Loucy (cell line): ENCODE measurements around the gene WIPF2.
A peak's percentile ranks its signal among the peaks of the same experiment; 100 is the strongest.
"Not testable (repeated sequence)": the region's sequence is repeated elsewhere in the genome, so short reads cannot be mapped to it uniquely, and the experiment has no call there.

ENCODE experiments used
- H2AFZ ChIP-seq: fragments of 200-600 bp; sonication (generic); 2 replicates; pipeline ENCODE4 v1.6.0; 2016; ENCODE audit warnings: antibody characterized with exemption, mild to moderate bottlenecking, low read length, moderate library complexity
- H3F3A ChIP-seq: fragments of 200-600 bp; 2 replicates; pipeline ENCODE4 v1.6.0; 2016; ENCODE audit warnings: antibody characterized with exemption, low read depth, mild to moderate bottlenecking
- H3K27me3 ChIP-seq: fragments of 200-600 bp; sonication (generic); 2 replicates; pipeline ENCODE4 v1.6.1; 2014; ENCODE audit warnings: low read length, mild to moderate bottlenecking; ENCODE audit not compliant: insufficient read depth, poor library complexity, severe bottlenecking
- H3K36me3 ChIP-seq: fragments of 200-600 bp; sonication (generic); 2 replicates; pipeline ENCODE4 v1.6.1; 2016; ENCODE audit warnings: low read length; ENCODE audit not compliant: insufficient read depth
- H3K4me1 ChIP-seq: fragments of 200-600 bp; sonication (generic); 2 replicates; pipeline ENCODE4 v1.5.1; 2014; ENCODE audit warnings: low read length, mild to moderate bottlenecking; ENCODE audit not compliant: insufficient read depth, poor library complexity, severe bottlenecking
- H3K4me2 ChIP-seq: fragments of 200-600 bp; sonication (generic); 2 replicates; pipeline ENCODE4 v1.6.0; 2014; ENCODE audit warnings: antibody characterized with exemption, low read length, low read depth, mild to moderate bottlenecking; ENCODE audit not compliant: poor library complexity, severe bottlenecking
- H3K4me3 ChIP-seq: fragments of 200-600 bp; sonication (generic); 2 replicates; pipeline ENCODE4 v1.5.1; 2014; ENCODE audit warnings: low read length, mild to moderate bottlenecking, mixed read lengths; ENCODE audit not compliant: poor library complexity, severe bottlenecking
- H3K79me2 ChIP-seq: fragments of 200-600 bp; sonication (generic); 2 replicates; pipeline ENCODE4 v1.6.1; 2014; ENCODE audit warnings: low read length; ENCODE audit not compliant: insufficient read depth
- H3K9ac ChIP-seq: fragments of 200-600 bp; sonication (generic); 2 replicates; pipeline ENCODE4 v1.6.0; 2014; ENCODE audit warnings: mild to moderate bottlenecking, low read depth, low read length, moderate library complexity; ENCODE audit not compliant: poor library complexity, severe bottlenecking
- H3K9me2 ChIP-seq: fragments of 200-600 bp; sonication (generic); replicated peaks from 2 replicates; pipeline ENCODE4 v1.6.1; 2016; ENCODE audit warnings: low read depth, low read length, mixed read lengths
- H3K9me3 ChIP-seq: fragments of 200-600 bp; sonication (generic); 2 replicates; pipeline ENCODE4 v1.6.1; 2014; ENCODE audit warnings: mild to moderate bottlenecking, antibody characterized with exemption, low read length, low read depth; ENCODE audit not compliant: insufficient read depth
- H4K20me1 ChIP-seq: fragments of 200-600 bp; sonication (generic); 2 replicates; pipeline ENCODE4 v1.6.0; 2014; ENCODE audit warnings: antibody characterized with exemption, low read length, mild to moderate bottlenecking; ENCODE audit not compliant: insufficient read depth, poor library complexity, severe bottlenecking
- EZH2phosphoT487 ChIP-seq: fragments of 200-600 bp; IDR thresholded peaks from 2 replicates; pipeline ENCODE4 v1.6.1; 2018; ENCODE audit warnings: antibody characterized with exemption, mild to moderate bottlenecking, moderate library complexity, borderline replicate concordance
- TF ChIP-seq, protein P1 (sequence below): fragments of 200-600 bp; sonication (generic); conservative IDR thresholded peaks from 2 replicates; pipeline ENCODE4 v1.5.1; 2014; ENCODE audit warnings: mild to moderate bottlenecking, antibody characterized with exemption, low read length

Gene WIPF2

DNA sequence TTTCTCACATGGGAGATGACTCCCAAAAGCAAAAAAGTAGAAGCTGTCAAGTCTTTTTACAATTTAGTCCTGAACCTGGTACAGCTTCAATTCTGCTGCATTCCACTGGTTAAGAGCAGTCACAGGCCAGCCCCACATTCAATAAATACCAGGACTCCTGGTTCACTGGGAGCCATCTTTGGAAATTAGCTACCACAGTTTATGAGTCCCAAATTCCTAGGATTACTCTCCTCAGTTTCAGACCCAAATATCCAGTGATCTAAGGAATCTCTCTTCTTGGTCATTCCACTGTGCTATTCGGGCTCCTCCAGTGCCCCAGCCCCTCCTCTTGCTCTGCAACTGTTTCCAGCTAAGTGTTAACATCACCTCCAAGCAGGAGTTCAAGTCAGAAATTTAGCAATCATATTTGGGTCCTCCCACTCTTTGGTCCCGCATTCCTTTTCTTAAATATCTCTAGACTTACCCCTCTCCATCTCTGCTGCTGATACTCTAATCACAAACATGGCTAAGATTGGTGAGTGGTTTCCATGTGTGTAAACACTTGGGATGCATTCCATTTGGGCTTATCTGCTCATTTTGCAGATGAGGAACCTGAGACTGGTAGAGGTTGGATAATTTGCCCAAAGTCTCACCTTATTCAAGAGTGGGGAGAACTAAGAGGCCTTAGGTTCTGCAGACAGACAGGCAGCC, 9.6 kb upstream of the WIPF2 start:
- Histone ChIP-seq H3K4me1 (no peaks in the 10 kb centered on the region), H4K20me1 (no peaks in the 10 kb centered on the region), H3K4me3 (no peak overlapping the region), H3F3A (no peaks in the 10 kb centered on the region), H3K27me3 (no peaks in the 10 kb centered on the region), H3K9ac (no peak overlapping the region), H3K9me3 (no peaks in the 10 kb centered on the region), H2AFZ (0 out of 2 replicates have a peak overlapping the region, but pooled peaks have one; percentile 37), H3K79me2 (no peaks in the 10 kb centered on the region), H3K4me2 (no peak overlapping the region), H3K36me3 (no peaks in the 10 kb centered on the region), H3K9me2 (no peaks in the 10 kb centered on the region)
- no peak for TF ChIP-seq EZH2phosphoT487
- TF ChIP-seq, protein P1, sequence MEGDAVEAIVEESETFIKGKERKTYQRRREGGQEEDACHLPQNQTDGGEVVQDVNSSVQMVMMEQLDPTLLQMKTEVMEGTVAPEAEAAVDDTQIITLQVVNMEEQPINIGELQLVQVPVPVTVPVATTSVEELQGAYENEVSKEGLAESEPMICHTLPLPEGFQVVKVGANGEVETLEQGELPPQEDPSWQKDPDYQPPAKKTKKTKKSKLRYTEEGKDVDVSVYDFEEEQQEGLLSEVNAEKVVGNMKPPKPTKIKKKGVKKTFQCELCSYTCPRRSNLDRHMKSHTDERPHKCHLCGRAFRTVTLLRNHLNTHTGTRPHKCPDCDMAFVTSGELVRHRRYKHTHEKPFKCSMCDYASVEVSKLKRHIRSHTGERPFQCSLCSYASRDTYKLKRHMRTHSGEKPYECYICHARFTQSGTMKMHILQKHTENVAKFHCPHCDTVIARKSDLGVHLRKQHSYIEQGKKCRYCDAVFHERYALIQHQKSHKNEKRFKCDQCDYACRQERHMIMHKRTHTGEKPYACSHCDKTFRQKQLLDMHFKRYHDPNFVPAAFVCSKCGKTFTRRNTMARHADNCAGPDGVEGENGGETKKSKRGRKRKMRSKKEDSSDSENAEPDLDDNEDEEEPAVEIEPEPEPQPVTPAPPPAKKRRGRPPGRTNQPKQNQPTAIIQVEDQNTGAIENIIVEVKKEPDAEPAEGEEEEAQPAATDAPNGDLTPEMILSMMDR, result no peak

DNA sequence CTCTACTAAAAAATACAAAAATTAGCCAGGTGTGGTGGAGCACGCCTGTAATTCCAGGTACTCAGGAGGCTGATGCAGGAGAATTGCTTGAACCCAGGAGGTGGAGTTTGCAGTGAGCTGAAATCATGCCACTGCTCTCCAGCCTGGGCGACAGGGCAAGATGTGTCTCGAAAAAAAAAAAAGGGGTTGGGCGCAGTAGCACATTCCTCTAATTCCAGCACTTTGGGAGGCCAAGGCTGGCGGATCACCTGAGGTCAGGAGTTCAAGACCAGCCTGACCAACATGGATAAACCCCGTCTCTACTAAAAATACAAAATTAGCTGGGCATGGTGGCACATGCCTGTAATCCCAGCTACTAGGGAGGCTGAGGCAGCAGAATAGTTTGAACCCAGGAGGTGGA, 5.2 kb upstream of the WIPF2 start:
- H3K4me2 ChIP-seq, H3K27me3 ChIP-seq, H3K79me2 ChIP-seq, H2AFZ ChIP-seq, H3K4me1 ChIP-seq, H3K36me3 ChIP-seq, H3K9me3 ChIP-seq, H3K9ac ChIP-seq, H3F3A ChIP-seq, H3K4me3 ChIP-seq, H4K20me1 ChIP-seq, H3K9me2 ChIP-seq: not testable (repeated sequence)

DNA sequence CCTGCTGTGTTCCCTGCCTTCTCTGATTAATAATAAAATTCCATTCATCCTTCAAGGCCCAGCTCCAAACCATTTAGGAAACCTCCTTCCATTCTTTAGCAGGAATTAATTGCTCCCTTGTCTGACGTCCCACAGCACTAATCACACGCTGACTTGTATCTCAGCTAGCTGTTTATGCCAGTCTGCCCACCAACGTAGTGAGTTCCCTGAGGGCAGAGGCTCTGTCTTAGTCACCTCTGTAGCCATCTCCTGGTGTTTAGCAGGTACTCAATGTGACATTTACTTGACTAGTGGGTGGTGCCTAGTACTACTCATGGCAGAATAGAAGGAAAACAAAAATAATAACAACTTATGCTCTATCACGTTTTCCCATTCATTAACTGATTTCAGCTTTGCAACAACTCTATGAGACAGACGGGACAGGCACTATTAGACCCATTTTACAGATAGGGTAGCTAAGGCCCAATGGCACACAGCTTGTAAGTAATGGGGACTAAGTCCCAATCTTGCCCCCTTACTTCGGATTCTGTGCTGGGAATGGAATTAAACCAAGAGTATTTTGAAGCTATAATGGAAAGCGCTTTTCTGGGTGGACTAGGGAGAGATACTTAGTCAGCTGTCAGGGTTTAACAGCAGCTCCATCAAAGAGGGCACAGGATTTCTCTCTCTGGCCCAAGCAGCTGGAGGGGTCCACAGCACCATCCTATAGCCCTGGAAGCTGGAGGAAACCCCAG, 931 bp upstream of the WIPF2 start:
- peak overlapping the region; percentile 7; the same call in 1 of the 2 replicates for H2AFZ ChIP-seq
- TF ChIP-seq EZH2phosphoT487, result no peak
- TF ChIP-seq, protein P1, result no peak
- peaks cover 18% of the 10 kb centered on the region for H3K4me1 ChIP-seq
- H3K9ac ChIP-seq, result peak overlapping the region; percentile 54
- no peaks in the 10 kb centered on the region for H3K9me3 ChIP-seq
- H3K79me2 ChIP-seq, result peaks cover 27% of the 10 kb centered on the region
- peak overlapping the region; percentile 73 for H3K4me2 ChIP-seq
- H3K27me3 ChIP-seq, result no peaks in the 10 kb centered on the region
- H3K9me2 ChIP-seq, result no peaks in the 10 kb centered on the region
- H4K20me1 ChIP-seq, result no peaks in the 10 kb centered on the region
- no peak overlapping the region for H3K4me3 ChIP-seq
- H3F3A ChIP-seq, result no peaks in the 10 kb centered on the region
- no peaks in the 10 kb centered on the region for H3K36me3 ChIP-seq
